Stomach (tissue), 9 donors: ENCODE data around the gene FBN2. TPM values are rescaled to one million over a fixed set of nuclear protein-coding genes. Genes with fewer than 3 reads are reported as not detected.

Experiments used
- DNase-seq, 2 donors: peaks; one replicate each; pipeline versions ENCODE4 v3.0.0 to v3.0.0-alpha.2; 2013 to 2019
- H3K27ac ChIP-seq, 5 donors: fragments of 200-600 bp in 4 of 5; sonication (generic) in 4 of 5; one replicate each; pipeline ENCODE4 v1.5.1; 2013 to 2019; ENCODE audit warnings: mild to moderate bottlenecking in 1 of 5, moderate library complexity in 1 of 5
- H3K27me3 ChIP-seq, 3 donors: fragments of 200-600 bp; sonication (generic); one replicate each; pipeline ENCODE4 v1.5.1; 2017 to 2019; ENCODE audit warnings: mixed run types in 1 of 3
- H3K36me3 ChIP-seq, 4 donors: fragments of 200-600 bp; sonication (generic); 1 replicate in 3 of 4; 2 replicates in 1 of 4; pipeline ENCODE4 v1.5.1; 2016 to 2019
- H3K4me1 ChIP-seq, 4 donors: fragments of 200-600 bp; sonication (generic); one replicate each; pipeline ENCODE4 v1.5.1; 2016 to 2019
- H3K4me3 ChIP-seq, 4 donors: fragments of 200-600 bp; sonication (generic) in 3 of 4; one replicate each; pipeline ENCODE4 v1.5.1; 2016 to 2019; ENCODE audit warnings: mild to moderate bottlenecking in 1 of 4
- H3K9me3 ChIP-seq, 4 donors: fragments of 200-600 bp; sonication (generic); one replicate each; pipeline ENCODE4 v1.5.1; 2016 to 2019
- EP300 ChIP-seq: sonication (generic); formaldehyde crosslinking; IDR thresholded peaks from one replicate; pipeline ENCODE4 v1.6.1; 2017; ENCODE audit warnings: antibody characterized with exemption
- POLR2A ChIP-seq, 4 donors: fragments of 450-650 bp; IDR thresholded peaks; one replicate each; pipeline ENCODE4 v1.6.1; 2016; ENCODE audit warnings: antibody characterized with exemption in 4 of 4, control low read depth in 2 of 4, mild to moderate bottlenecking in 1 of 4, moderate library complexity in 1 of 4
- POLR2AphosphoS5 ChIP-seq, 3 donors: sonication (generic); formaldehyde crosslinking; IDR thresholded peaks; one replicate each; pipeline ENCODE4 v1.6.1; 2016; ENCODE audit warnings: antibody characterized with exemption in 3 of 3
- WGBS, 5 donors: extraction: QIAGEN DNeasy Blood & Tissue Kit in 3 of 5; methylation state at CpG; one replicate each; pipeline versions ENCODE4 v1.1.5 to v1.1.7; 2013 to 2018; 5-methylcytosine and 5-hydroxymethylcytosine counted together
- intact Hi-C: fragments of 100-400 bp; cut with DNase I; formaldehyde crosslinking; loops from one replicate; pipeline ENCODE4 v1.15.1; 2023; ENCODE audit warnings: low total_unique reads
- polyA plus RNA-seq, 3 donors: library from polyadenylated mRNA; stranded (reverse); fragments of 200-250 nt; gene quantifications; one replicate each; pipeline ENCODE4 v1.2.3, GENCODE V29; 2013
- total RNA-seq, 5 donors: library from RNA; depleted of rRNA; stranded (reverse); fragments of >200 nt; gene quantifications; one replicate each; pipeline versions ENCODE4 v1.1.0 to v1.2.3, GENCODE V29; 2014 to 2016
- TF ChIP-seq, protein P1 (sequence below), 7 experiments: fragments of 450-650 bp in 4 of 7; fragments of 200-600 bp in 3 of 7; sonication (generic) in 3 of 7; IDR thresholded peaks; one replicate each; pipeline ENCODE4 v1.5.1; 2016 to 2019; ENCODE audit warnings: antibody characterized with exemption in 7 of 7, control low read depth in 2 of 7, mild to moderate bottlenecking in 1 of 7
- donor health status: healthy with polysubstance abuse.
- donor health status: Bipolar disorder and iron deficiency.
- donor health status: healthy.

FBN2 gene
- total and polyA plus RNA-seq, 8 donors = under 0.01 to 42.8 (median 1.9) TPM

GRCh38 chr5:128350705-128351104, 187.3 kb downstream of the FBN2 start:
- H3K27ac ChIP-seq = no peak overlapping the region
- no peak for DNase-seq
- 75 to 88% (median 79%) methylated on average over 5 of the region's 5 CpGs for WGBS, 5 donors
- intact Hi-C loops = no loop called here
- no peaks in the 10 kb centered on the region for H3K27me3 ChIP-seq
- TF ChIP-seq POLR2A (IDR thresholded peaks at IDR 0.05) = no peak
- TF ChIP-seq, protein P1, sequence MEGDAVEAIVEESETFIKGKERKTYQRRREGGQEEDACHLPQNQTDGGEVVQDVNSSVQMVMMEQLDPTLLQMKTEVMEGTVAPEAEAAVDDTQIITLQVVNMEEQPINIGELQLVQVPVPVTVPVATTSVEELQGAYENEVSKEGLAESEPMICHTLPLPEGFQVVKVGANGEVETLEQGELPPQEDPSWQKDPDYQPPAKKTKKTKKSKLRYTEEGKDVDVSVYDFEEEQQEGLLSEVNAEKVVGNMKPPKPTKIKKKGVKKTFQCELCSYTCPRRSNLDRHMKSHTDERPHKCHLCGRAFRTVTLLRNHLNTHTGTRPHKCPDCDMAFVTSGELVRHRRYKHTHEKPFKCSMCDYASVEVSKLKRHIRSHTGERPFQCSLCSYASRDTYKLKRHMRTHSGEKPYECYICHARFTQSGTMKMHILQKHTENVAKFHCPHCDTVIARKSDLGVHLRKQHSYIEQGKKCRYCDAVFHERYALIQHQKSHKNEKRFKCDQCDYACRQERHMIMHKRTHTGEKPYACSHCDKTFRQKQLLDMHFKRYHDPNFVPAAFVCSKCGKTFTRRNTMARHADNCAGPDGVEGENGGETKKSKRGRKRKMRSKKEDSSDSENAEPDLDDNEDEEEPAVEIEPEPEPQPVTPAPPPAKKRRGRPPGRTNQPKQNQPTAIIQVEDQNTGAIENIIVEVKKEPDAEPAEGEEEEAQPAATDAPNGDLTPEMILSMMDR (IDR thresholded peaks at IDR 0.05) = no peak
- TF ChIP-seq EP300 = no peak
- TF ChIP-seq POLR2AphosphoS5 (IDR thresholded peaks at IDR 0.05) = no peak
- no peak overlapping the region for H3K4me3 ChIP-seq
- H3K36me3 ChIP-seq = no peaks in the 10 kb centered on the region
- peaks cover 0 to 8% (median 3%) of the 10 kb centered on the region in 4 donors for H3K4me1 ChIP-seq
- H3K9me3 ChIP-seq = no peaks in the 10 kb centered on the region

DNA sequence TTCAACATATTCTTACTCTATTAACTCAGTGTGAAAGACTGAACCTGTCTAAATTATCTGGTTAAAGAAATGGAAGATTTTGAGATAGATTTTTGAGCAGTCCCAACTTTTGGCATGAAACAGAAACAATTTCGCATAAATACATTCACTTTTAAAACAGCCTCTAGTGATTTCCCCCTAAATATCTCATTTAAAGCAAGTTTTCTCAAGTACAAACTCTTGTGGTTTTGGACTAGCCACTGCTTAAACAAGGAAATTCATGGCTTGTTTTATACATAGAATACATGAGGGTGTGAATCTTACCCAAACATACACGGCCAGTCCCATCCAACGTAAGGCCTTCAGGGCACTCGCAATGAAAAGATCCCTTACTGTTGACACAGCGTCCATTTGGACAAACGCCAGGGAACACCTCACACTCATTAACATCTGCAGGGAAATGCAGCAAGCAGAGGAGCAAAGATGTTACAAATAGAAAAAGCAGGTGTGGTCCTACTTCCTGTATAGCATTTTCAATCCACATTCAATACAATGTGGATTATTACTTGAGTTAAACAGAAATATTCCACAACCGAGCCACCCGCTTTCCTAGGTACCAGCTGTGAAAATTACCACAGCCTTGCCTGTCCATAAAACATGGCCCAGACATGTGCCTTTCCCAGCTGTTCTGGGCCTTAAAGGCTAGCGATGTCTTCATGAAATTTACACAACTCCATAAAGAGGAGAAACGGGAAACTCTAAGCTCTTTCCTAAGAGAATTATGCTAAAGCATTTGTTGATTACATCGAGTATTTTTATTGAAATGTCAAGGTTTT, 188.8 kb downstream of the FBN2 start:
- no peak overlapping the region for H3K4me3 ChIP-seq

DNA sequence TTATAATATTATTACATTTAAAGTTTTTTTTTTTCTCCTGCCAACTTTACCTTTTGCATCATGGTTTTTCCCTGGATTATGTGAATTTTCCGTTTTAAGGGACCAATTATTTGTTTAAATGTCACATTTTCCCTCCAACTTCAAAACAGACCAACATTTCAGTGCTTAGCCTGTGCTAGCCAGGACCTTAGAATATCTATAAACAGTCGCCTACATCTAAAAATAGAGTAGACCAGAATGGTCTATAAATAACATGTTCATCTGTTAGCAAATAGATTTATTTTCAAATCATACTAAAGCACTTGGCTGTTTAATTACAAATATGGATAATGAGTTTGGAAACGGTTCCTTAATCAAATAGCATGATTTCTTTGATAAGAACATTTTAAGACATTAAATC, 192.0 kb downstream of the FBN2 start:
- H3K27ac ChIP-seq = no peak overlapping the region
- H3K36me3 ChIP-seq = no peaks in the 10 kb centered on the region
- no peaks in the 10 kb centered on the region for H3K27me3 ChIP-seq
- 21 to 31% (median 22%) methylated on average over 3 of the region's 3 CpGs for whole genome bisulfite sequencing, 5 donors
- H3K4me3 ChIP-seq = no peak overlapping the region
- no peaks in the 10 kb centered on the region for H3K9me3 ChIP-seq
- TF ChIP-seq EP300 (no peak), POLR2AphosphoS5 (IDR thresholded peaks at IDR 0.05) (no peak), POLR2A (IDR thresholded peaks at IDR 0.05) (no peak)
- TF ChIP-seq, protein P1 (IDR thresholded peaks at IDR 0.05) = no peak
- H3K4me1 ChIP-seq = peaks cover 0 to 11% (median 4%) of the 10 kb centered on the region in 4 donors
- DNase-seq = no peak
- intact Hi-C loops = no loop called here

More for the DNA sequence above, 188.8 kb downstream of the FBN2 start:
- DNase-seq = peak; percentile 28 to 69
- Histone ChIP-seq H3K4me1 (peaks cover 0 to 11% (median 4%) of the 10 kb centered on the region in 4 donors), H3K36me3 (no peaks in the 10 kb centered on the region), H3K27ac (no peak overlapping the region), H3K9me3 (no peaks in the 10 kb centered on the region), H3K27me3 (no peaks in the 10 kb centered on the region)
- intact Hi-C loops = no loop called here
- 52 to 65% (median 55%) methylated on average over 11 of the region's 11 CpGs for WGBS, 5 donors
- TF ChIP-seq EP300 (no peak), POLR2A (IDR thresholded peaks at IDR 0.05) (no peak), POLR2AphosphoS5 (IDR thresholded peaks at IDR 0.05) (no peak)
- TF ChIP-seq, protein P1 (IDR thresholded peaks at IDR 0.05) = no peak

GRCh38 chr5:128345247-128345646, 192.8 kb downstream of the FBN2 start:
- no peak for DNase-seq
- H3K36me3 ChIP-seq = no peaks in the 10 kb centered on the region
- no peak overlapping the region for H3K4me3 ChIP-seq
- no peaks in the 10 kb centered on the region for H3K9me3 ChIP-seq
- H3K4me1 ChIP-seq = peaks cover 0 to 11% (median 4%) of the 10 kb centered on the region in 4 donors
- TF ChIP-seq EP300 = no peak
- no peak for TF ChIP-seq POLR2A (IDR thresholded peaks at IDR 0.05)
- TF ChIP-seq POLR2AphosphoS5 (IDR thresholded peaks at IDR 0.05) = no peak
- TF ChIP-seq, protein P1 (IDR thresholded peaks at IDR 0.05) = no peak
- H3K27me3 ChIP-seq = no peaks in the 10 kb centered on the region
- intact Hi-C loops = no loop called here
- H3K27ac ChIP-seq = no peak overlapping the region
- 95 to 98% (median 97%) methylated on average over 16 of the region's 16 CpGs for WGBS, 5 donors
